ENCODE measurements around the gene ZNF354C. TPM values are rescaled to one million over a fixed set of nuclear protein-coding genes. Genes with fewer than 3 reads are reported as not detected.

Gene ZNF354C
- total and polyA plus RNA-seq, 2 of the 8 experiments (the other 6 are each of a cell fraction or from before 2014, with no cell fraction given): 0.85 to 2.3 TPM

Other genes with a start within 250 kb of the ZNF354C start
- 10.8 and 12.4 TPM in 2 replicates for gene ZNF354B, start 200.4 kb upstream of the ZNF354C start, total RNA-seq (2021; fragmentation: NEBNext Ultra II Directional; extraction: Animal tissue kit (Norgen Biotek cat#: 25700))
- 4.5 and 5.0 TPM in 2 replicates for gene ZNF354B, start 200.4 kb upstream of the ZNF354C start, polyA plus RNA-seq (2011; rRNA removed)
- 0.52 and 0.78 TPM in 2 replicates for gene ZFP2, start 164.5 kb upstream of the ZNF354C start, total RNA-seq (2021; fragmentation: NEBNext Ultra II Directional; extraction: Animal tissue kit (Norgen Biotek cat#: 25700))
- 0.19 and 0.20 TPM in 2 replicates for gene ZFP2, start 164.5 kb upstream of the ZNF354C start, polyA plus RNA-seq (2011; rRNA removed)
- gene ZNF454, start 119.2 kb upstream of the ZNF354C start, total RNA-seq (2021; fragmentation: NEBNext Ultra II Directional; extraction: Animal tissue kit (Norgen Biotek cat#: 25700)): 0.88 and 1.2 TPM in 2 replicates
- gene ZNF454, start 119.2 kb upstream of the ZNF354C start, polyA plus RNA-seq (2011; rRNA removed): 0.33 and 0.69 TPM in 2 replicates
- gene GRM6, start 65.1 kb upstream of the ZNF354C start, total RNA-seq (2021; fragmentation: NEBNext Ultra II Directional; extraction: Animal tissue kit (Norgen Biotek cat#: 25700)): not detected in 2 replicates
- 0.02 TPM in 1 of 2 replicates, not detected in the other for gene GRM6, start 65.1 kb upstream of the ZNF354C start, polyA plus RNA-seq (2011; rRNA removed)
- 3.1 and 3.9 TPM in 2 replicates for gene ZNF879, start 36.6 kb upstream of the ZNF354C start, total RNA-seq (2021; fragmentation: NEBNext Ultra II Directional; extraction: Animal tissue kit (Norgen Biotek cat#: 25700))
- 1.4 and 2.2 TPM in 2 replicates for gene ZNF879, start 36.6 kb upstream of the ZNF354C start, polyA plus RNA-seq (2011; rRNA removed)